K562 (cell line): Measurements from ENCODE around the gene NBPF3. TPM values are rescaled to one million over a fixed set of nuclear protein-coding genes. Genes with fewer than 3 reads are reported as not detected.

Experiments used
- ATF7 ChIP-seq: fragments of 450-650 bp; IDR thresholded peaks from 2 replicates; pipeline ENCODE4 v1.7.1; 2014; ENCODE audit warnings: mild to moderate bottlenecking, moderate library complexity
- CREM ChIP-seq: IDR thresholded peaks from 2 replicates; pipeline ENCODE4 v1.6.1; 2014; ENCODE audit warnings: antibody characterized with exemption, low read depth
- FOXA3 ChIP-seq, 2 experiments: fragments of 450-650 bp in 1 of 2; sonication (generic) in 1 of 2; formaldehyde crosslinking; IDR thresholded peaks in 1 of 2; conservative IDR thresholded peaks in 1 of 2; 2 replicates each; pipeline versions ENCODE4 v1.4.0 to v1.8.0; 2020 to 2022; ENCODE audit warnings: mild to moderate bottlenecking in 2 of 2, missing genetic modification reagents in 1 of 2
- FOXK2 ChIP-seq, 2 experiments: fragments of 450-650 bp; IDR thresholded peaks in 1 of 2; conservative IDR thresholded peaks in 1 of 2; 2 replicates each; pipeline ENCODE4 v1.6.1; 2016; ENCODE audit warnings: low read depth in 2 of 2, mild to moderate bottlenecking in 1 of 2
- HNRNPH1 ChIP-seq: fragments of 200-400 bp; formaldehyde crosslinking; optimal IDR thresholded peaks from 2 replicates; pipeline ENCODE3; 2017; ENCODE audit warnings: low read depth, mild to moderate bottlenecking, low read length, moderate library complexity
- JUND ChIP-seq, 2 experiments: IDR thresholded peaks; 2 replicates in 1 of 2; 3 replicates in 1 of 2; pipeline ENCODE4 v1.6.1; 2011; ENCODE audit warnings: borderline replicate concordance in 2 of 2, low read depth in 2 of 2, low read length in 2 of 2, improper control_type of control experiment in 1 of 2, missing biosample characterization in 1 of 2, missing genetic modification characterization in 1 of 2, missing genetic modification reagents in 1 of 2
- KLF16 ChIP-seq: IDR thresholded peaks from 2 replicates; pipeline ENCODE4 v1.6.1; 2016; ENCODE audit warnings: antibody characterized with exemption
- MBD2 ChIP-seq: sonication (generic); IDR thresholded peaks from 2 replicates; pipeline ENCODE4 v1.6.1; 2016; ENCODE audit warnings: low read depth, borderline replicate concordance
- RAD21 ChIP-seq, 2 experiments: fragments of 250-450 bp in 1 of 2; fragments of 450-650 bp in 1 of 2; sonication (Bioruptor Pico) in 1 of 2; formaldehyde crosslinking in 1 of 2; IDR thresholded peaks in 1 of 2; conservative IDR thresholded peaks in 1 of 2; 2 replicates each; pipeline versions ENCODE4 v1.4.0 to v1.8.0; 2020 to 2022; ENCODE audit warnings: mild to moderate bottlenecking in 2 of 2, moderate library complexity in 1 of 2
- SMAD1 ChIP-seq: fragments of 150-350 bp; IDR thresholded peaks from 2 replicates; pipeline ENCODE4 v1.6.1; 2014; ENCODE audit warnings: low read length, low read depth; ENCODE audit not compliant: partially characterized antibody
- SMC3 ChIP-seq: conservative IDR thresholded peaks from 2 replicates; pipeline ENCODE4 v1.6.1; 2011; ENCODE audit warnings: low read depth, low read length, improper control_type of control experiment; ENCODE audit not compliant: insufficient read depth
- SNIP1 ChIP-seq: fragments of 450-650 bp; IDR thresholded peaks from 2 replicates; pipeline ENCODE4 v1.7.1; 2017; ENCODE audit warnings: low read depth, mild to moderate bottlenecking
- ZNF589 ChIP-seq: fragments of 200-800 bp; sonication (Bioruptor generic); IDR thresholded peaks from 2 replicates; pipeline ENCODE4 v1.6.1; 2016; ENCODE audit warnings: low read depth, missing genetic modification characterization, missing compliant biosample characterization
- ZNF717 ChIP-seq: fragments of 250-450 bp; sonication (Bioruptor Pico); IDR thresholded peaks from 2 replicates; pipeline ENCODE4 v1.5.0; 2021
- polyA plus RNA-seq, 8 experiments: library from polyadenylated mRNA; depleted of rRNA in 4 of 8; stranded (reverse) in 5 of 8; unstranded in 3 of 8; fragments of >200 nt; fragmentation: Nextera tagmentation in 2 of 8; fragmentation: Illumina TruSeq in 1 of 8; extraction: Ambion mirVana in 2 of 8; extraction: Trizol in 1 of 8; gene quantifications; 2 replicates each; pipeline versions ENCODE4 v1.2.1 to v1.2.3, GENCODE V29; 2011 to 2014; ENCODE audit warnings: inconsistent platforms in 1 of 8, missing spikeins in 1 of 8
- total RNA-seq, 7 experiments: library from RNA; depleted of rRNA in 6 of 7; stranded (reverse); fragments of >200 nt in 6 of 7; fragmentation: Illumina TruSeq in 2 of 7; extraction: Trizol in 2 of 7; gene quantifications; 2 replicates each; pipeline versions ENCODE4 v1.2.1 to v1.2.3, GENCODE V29; 2011 to 2021; ENCODE audit warnings: low replicate concordance in 1 of 7
- TF ChIP-seq, protein P1 (sequence below), 3 experiments: IDR thresholded peaks in 2 of 3; conservative IDR thresholded peaks in 1 of 3; 2 replicates each; pipeline ENCODE4 v1.5.1; 2011 to 2012; ENCODE audit warnings: low read length in 3 of 3, mild to moderate bottlenecking in 3 of 3, control low read depth in 2 of 3, improper control_type of control experiment in 1 of 3, inconsistent platforms in 1 of 3, low read depth in 1 of 3, mixed read lengths in 1 of 3, moderate library complexity in 1 of 3; ENCODE audit not compliant: insufficient read depth in 2 of 3
- TF ChIP-seq, protein P2 (sequence below): IDR thresholded peaks from 2 replicates; pipeline ENCODE4 v1.6.1; 2011; ENCODE audit warnings: borderline replicate concordance, low read depth, mild to moderate bottlenecking, moderate library complexity, low read length; ENCODE audit not compliant: insufficient read depth, poor library complexity, severe bottlenecking
- TF ChIP-seq, protein P3 (sequence below): sonication (generic); formaldehyde crosslinking; IDR thresholded peaks from 2 replicates; pipeline ENCODE4 v1.8.0; 2023; ENCODE audit warnings: mild to moderate bottlenecking, missing genetic modification reagents

The NBPF3 gene
- total and polyA plus RNA-seq, 9 of the 15 experiments (the other 6 are each of a cell fraction or from before 2014, with no cell fraction given) = 1.5 to 7.3 (median 5.4) TPM

DNA sequence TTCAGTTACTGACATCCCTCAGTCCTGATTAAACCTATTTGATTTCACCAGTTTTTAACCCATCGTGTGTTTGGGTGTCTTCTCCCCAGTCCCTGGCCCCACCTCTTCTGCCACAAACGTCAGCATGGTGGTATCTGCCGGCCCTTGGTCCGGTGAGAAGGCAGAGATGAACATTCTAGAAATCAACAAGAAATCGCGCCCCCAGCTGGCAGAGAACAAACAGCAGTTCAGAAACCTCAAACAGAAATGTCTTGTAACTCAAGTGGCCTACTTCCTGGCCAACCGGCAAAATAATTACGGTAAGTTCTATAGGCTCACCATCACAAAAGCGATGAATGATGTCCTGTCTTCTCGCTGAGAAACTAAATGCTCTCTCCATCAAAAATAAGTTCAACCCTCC lies 28.7 kb downstream of the NBPF3 start (continued):
- TF ChIP-seq, protein P1, sequence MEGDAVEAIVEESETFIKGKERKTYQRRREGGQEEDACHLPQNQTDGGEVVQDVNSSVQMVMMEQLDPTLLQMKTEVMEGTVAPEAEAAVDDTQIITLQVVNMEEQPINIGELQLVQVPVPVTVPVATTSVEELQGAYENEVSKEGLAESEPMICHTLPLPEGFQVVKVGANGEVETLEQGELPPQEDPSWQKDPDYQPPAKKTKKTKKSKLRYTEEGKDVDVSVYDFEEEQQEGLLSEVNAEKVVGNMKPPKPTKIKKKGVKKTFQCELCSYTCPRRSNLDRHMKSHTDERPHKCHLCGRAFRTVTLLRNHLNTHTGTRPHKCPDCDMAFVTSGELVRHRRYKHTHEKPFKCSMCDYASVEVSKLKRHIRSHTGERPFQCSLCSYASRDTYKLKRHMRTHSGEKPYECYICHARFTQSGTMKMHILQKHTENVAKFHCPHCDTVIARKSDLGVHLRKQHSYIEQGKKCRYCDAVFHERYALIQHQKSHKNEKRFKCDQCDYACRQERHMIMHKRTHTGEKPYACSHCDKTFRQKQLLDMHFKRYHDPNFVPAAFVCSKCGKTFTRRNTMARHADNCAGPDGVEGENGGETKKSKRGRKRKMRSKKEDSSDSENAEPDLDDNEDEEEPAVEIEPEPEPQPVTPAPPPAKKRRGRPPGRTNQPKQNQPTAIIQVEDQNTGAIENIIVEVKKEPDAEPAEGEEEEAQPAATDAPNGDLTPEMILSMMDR (IDR thresholded peaks at IDR 0.05 in 2 of 3, conservative IDR thresholded peaks at IDR 0.05 in 1 of 3; ENCODE audit: insufficient read depth in 2 of 3, low read depth in 1 of 3, low read length in 3 of 3) = peak; percentile 66 to 79 (median 75)
- TF ChIP-seq KLF16 (peak; percentile 30; the same call in 1 of the 2 replicates), JUND (IDR thresholded peaks at IDR 0.05; ENCODE audit: borderline replicate concordance, low read depth, low read length) (0 out of 2 replicates have a peak, but pooled peaks have one; percentile 33), JUND (tag; IDR thresholded peaks at IDR 0.05; ENCODE audit: borderline replicate concordance, low read depth, low read length) (no peak), SNIP1 (no peak), SMAD1 (no peak), ZNF589 (no peak), HNRNPH1 (no peak), ATF7 (peak; percentile 29; the same call in 1 of the 2 replicates), FOXA3 (CRISPR knock-in tag; conservative IDR thresholded peaks at IDR 0.05 in 1 of 2, IDR thresholded peaks at IDR 0.05 in 1 of 2) (peak; percentile 32 to 48; a peak in 1 of 4 replicates), FOXK2 (conservative IDR thresholded peaks at IDR 0.05 in 1 of 2, IDR thresholded peaks at IDR 0.05 in 1 of 2; ENCODE audit: low read depth in 2 of 2) (peak; percentile 74 to 83), MBD2 (no peak), RAD21 (CRISPR knock-in tag; conservative IDR thresholded peaks at IDR 0.05 in 1 of 2, IDR thresholded peaks at IDR 0.05 in 1 of 2) (peak; percentile 69 to 84), CREM (0 out of 2 replicates have a peak, but pooled peaks have one; percentile 12), ZNF717 (CRISPR knock-in tag) (no peak), SMC3 (peak; percentile 58; the same call in 1 of the 2 replicates)
- TF ChIP-seq, protein P2, sequence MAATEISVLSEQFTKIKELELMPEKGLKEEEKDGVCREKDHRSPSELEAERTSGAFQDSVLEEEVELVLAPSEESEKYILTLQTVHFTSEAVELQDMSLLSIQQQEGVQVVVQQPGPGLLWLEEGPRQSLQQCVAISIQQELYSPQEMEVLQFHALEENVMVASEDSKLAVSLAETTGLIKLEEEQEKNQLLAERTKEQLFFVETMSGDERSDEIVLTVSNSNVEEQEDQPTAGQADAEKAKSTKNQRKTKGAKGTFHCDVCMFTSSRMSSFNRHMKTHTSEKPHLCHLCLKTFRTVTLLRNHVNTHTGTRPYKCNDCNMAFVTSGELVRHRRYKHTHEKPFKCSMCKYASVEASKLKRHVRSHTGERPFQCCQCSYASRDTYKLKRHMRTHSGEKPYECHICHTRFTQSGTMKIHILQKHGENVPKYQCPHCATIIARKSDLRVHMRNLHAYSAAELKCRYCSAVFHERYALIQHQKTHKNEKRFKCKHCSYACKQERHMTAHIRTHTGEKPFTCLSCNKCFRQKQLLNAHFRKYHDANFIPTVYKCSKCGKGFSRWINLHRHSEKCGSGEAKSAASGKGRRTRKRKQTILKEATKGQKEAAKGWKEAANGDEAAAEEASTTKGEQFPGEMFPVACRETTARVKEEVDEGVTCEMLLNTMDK = peak; percentile 20
- TF ChIP-seq, protein P3, sequence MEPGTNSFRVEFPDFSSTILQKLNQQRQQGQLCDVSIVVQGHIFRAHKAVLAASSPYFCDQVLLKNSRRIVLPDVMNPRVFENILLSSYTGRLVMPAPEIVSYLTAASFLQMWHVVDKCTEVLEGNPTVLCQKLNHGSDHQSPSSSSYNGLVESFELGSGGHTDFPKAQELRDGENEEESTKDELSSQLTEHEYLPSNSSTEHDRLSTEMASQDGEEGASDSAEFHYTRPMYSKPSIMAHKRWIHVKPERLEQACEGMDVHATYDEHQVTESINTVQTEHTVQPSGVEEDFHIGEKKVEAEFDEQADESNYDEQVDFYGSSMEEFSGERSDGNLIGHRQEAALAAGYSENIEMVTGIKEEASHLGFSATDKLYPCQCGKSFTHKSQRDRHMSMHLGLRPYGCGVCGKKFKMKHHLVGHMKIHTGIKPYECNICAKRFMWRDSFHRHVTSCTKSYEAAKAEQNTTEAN (CRISPR knock-in tag) = no peak
